ENCODE data around the gene EFTUD2. TPM values are rescaled to one million over a fixed set of nuclear protein-coding genes. Genes with fewer than 3 reads are reported as not detected.

EFTUD2 gene
- total and polyA plus RNA-seq, 2 of the 4 experiments (the other 2 are of a cell fraction), result 72.5 to 126 TPM

DNA sequence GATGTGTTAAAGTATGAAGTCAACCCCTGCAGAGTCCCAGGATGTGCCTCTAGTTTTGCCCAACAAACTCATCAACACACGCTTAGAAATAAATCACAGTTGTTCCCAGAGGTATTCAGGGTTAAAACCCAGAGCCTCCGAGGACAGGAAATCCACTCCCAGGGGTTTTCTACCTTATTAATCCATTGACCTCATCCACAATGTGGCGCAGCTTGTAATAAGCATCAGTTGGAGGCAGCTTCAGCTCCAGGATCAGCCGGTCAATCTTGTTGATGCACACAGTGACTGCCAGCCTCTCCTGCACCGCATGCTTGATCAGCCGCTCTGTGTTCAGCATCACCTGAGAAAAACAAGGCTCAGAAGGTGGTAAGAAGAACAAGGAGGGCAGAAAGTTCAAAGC, 23.5 kb downstream of the EFTUD2 start:
- H3K9me1 ChIP-seq (ENCODE audit: insufficient read depth, low read length), result no peaks in the 10 kb centered on the region
- H3K14ac ChIP-seq (replicated peaks; ENCODE audit: low read depth, low read length), result no peak overlapping the region
- no peak overlapping the region for H2BK20ac ChIP-seq (ENCODE audit: low read depth, low read length)
- H4K8ac ChIP-seq (ENCODE audit: low read depth in 2 of 2, low read length in 2 of 2), result no peak overlapping the region
- H3K18ac ChIP-seq (ENCODE audit: low read depth, low read length), result no peak overlapping the region
- no peak overlapping the region for H2AK5ac ChIP-seq (ENCODE audit: low read depth, low read length)
- H3K9me3 ChIP-seq (ENCODE audit: control insufficient read depth, insufficient read depth, low read length), result no peaks in the 10 kb centered on the region
- no peak overlapping the region for H2BK5ac ChIP-seq (ENCODE audit: low read depth, low read length, poor library complexity, severe bottlenecking)
- intact Hi-C loops (cut with micrococcal nuclease), result no loop called here
- H3K27ac ChIP-seq (ENCODE audit: insufficient read depth, low read length), result no peak overlapping the region
- H2BK120ac ChIP-seq (ENCODE audit: low read depth, low read length), result no peak overlapping the region
- H3K9ac ChIP-seq (ENCODE audit: low read depth, low read length), result no peak overlapping the region
- H3K23ac ChIP-seq (ENCODE audit: low read depth, low read length), result no peak overlapping the region
- H3K56ac ChIP-seq (ENCODE audit: extremely low read depth, insufficient read depth, low read length), result no peak overlapping the region
- H3K4me2 ChIP-seq (ENCODE audit: low read depth, low read length), result no peak overlapping the region
- POLR2A ChIA-PET (ENCODE audit: unreplicated experiment), result no interaction called here
- H2BK15ac ChIP-seq (ENCODE audit: low read depth, low read length), result no peak overlapping the region
- no peak overlapping the region for H3K4me3 ChIP-seq (ENCODE audit: insufficient read depth, low read depth, low read length)
- H3K79me1 ChIP-seq (ENCODE audit: low read depth in 1 of 2, low read length in 2 of 2), result peaks cover 0 to 21% of the 10 kb centered on the region in 2 experiments; a peak in 2 of 4 replicates
- no peak overlapping the region for H4K5ac ChIP-seq (ENCODE audit: low read depth, low read length)
- ATAC-seq (ENCODE audit: low read depth), result no peak
- H3K36me3 ChIP-seq (ENCODE audit: control insufficient read depth, insufficient read depth, low read length), result peaks cover 49% of the 10 kb centered on the region
- TF ChIP-seq RCOR1 (IDR thresholded peaks at IDR 0.05; ENCODE audit: insufficient replicate concordance, low read length), result no peak
- TF ChIP-seq, protein P1, sequence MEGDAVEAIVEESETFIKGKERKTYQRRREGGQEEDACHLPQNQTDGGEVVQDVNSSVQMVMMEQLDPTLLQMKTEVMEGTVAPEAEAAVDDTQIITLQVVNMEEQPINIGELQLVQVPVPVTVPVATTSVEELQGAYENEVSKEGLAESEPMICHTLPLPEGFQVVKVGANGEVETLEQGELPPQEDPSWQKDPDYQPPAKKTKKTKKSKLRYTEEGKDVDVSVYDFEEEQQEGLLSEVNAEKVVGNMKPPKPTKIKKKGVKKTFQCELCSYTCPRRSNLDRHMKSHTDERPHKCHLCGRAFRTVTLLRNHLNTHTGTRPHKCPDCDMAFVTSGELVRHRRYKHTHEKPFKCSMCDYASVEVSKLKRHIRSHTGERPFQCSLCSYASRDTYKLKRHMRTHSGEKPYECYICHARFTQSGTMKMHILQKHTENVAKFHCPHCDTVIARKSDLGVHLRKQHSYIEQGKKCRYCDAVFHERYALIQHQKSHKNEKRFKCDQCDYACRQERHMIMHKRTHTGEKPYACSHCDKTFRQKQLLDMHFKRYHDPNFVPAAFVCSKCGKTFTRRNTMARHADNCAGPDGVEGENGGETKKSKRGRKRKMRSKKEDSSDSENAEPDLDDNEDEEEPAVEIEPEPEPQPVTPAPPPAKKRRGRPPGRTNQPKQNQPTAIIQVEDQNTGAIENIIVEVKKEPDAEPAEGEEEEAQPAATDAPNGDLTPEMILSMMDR (conservative IDR thresholded peaks at IDR 0.05; ENCODE audit: low read depth, low read length), result no peak
- TF ChIP-seq MAZ (IDR thresholded peaks at IDR 0.05; ENCODE audit: borderline replicate concordance, low read depth, low read length), result no peak
- no peak for TF ChIP-seq MAFK (IDR thresholded peaks at IDR 0.05; ENCODE audit: low read depth, low read length)
- no TSS peak for BruUV-seq (replicated peaks)
- no peak overlapping the region for H3K4ac ChIP-seq (ENCODE audit: low read depth, low read length)
- 83% methylated on average over 1 of the region's 6 CpGs; no CpG with 5 or more reads in 1 of the 2 experiments for WGBS, 2 experiments (ENCODE audit: extremely low coverage in 2 of 2, insufficient read length in 1 of 2)
- H3K4me1 ChIP-seq (ENCODE audit: control insufficient read depth, insufficient read depth, low read length), result no peaks in the 10 kb centered on the region
- no peaks in the 10 kb centered on the region for H4K20me1 ChIP-seq (ENCODE audit: insufficient read depth, low read length)
- no peak overlapping the region for H2AFZ ChIP-seq (replicated peaks; ENCODE audit: low read length, poor library complexity)
- DNase-seq, result no peak
- H3K27me3 ChIP-seq (ENCODE audit: control insufficient read depth, insufficient read depth, low read length), result no peaks in the 10 kb centered on the region
- CTCF ChIA-PET, result no interaction called here
- dilution Hi-C loops (cut with HindIII; ENCODE audit: low sequenced_read_pairs, unreplicated experiment), result no loop called here
- no peak overlapping the region for H2AK9ac ChIP-seq (replicated peaks; ENCODE audit: low read depth, low read length, poor library complexity)
- in situ Hi-C loops (cut with MboI; ENCODE audit: low sequenced_read_pairs), result no loop called here
- H4K91ac ChIP-seq (ENCODE audit: insufficient read depth, low read depth, low read length), result no peak overlapping the region

Data from IMR-90 (cell line).